SU-DHL-6 (cell line): Measurements from ENCODE around the gene CFAP97D2.

ENCODE experiments used
- H2AFZ ChIP-seq: fragments of 200-600 bp; sonication (generic); 2 replicates; pipeline ENCODE4 v1.6.1; 2014; ENCODE audit warnings: low read depth, mild to moderate bottlenecking, moderate library complexity, mixed read lengths, antibody characterized with exemption, low read length; ENCODE audit not compliant: severe bottlenecking
- H3F3A ChIP-seq: fragments of 200-600 bp; shearing (Covaris generic); 2 replicates; pipeline ENCODE4 v1.6.0; 2016; ENCODE audit warnings: antibody characterized with exemption, mild to moderate bottlenecking; ENCODE audit not compliant: insufficient read depth
- H3K27ac ChIP-seq: fragments of 200-600 bp; sonication (generic); 2 replicates; pipeline ENCODE4 v1.5.1; 2016; ENCODE audit warnings: low read depth, mild to moderate bottlenecking, low read length, moderate library complexity, mixed read lengths
- H3K27me3 ChIP-seq: fragments of 200-600 bp; sonication (generic), shearing (Covaris generic); 2 replicates; pipeline ENCODE4 v1.6.0; 2014; ENCODE audit warnings: mild to moderate bottlenecking, low read length
- H3K36me3 ChIP-seq: fragments of 200-600 bp; sonication (generic); 2 replicates; pipeline ENCODE4 v1.6.1; 2014; ENCODE audit warnings: mild to moderate bottlenecking, low read length, mixed read lengths
- H3K4me2 ChIP-seq: fragments of 300-600, 200-600 bp; shearing (Covaris generic), sonication (generic); 2 replicates; pipeline ENCODE4 v1.6.0; 2014; ENCODE audit warnings: low read length, low read depth, mild to moderate bottlenecking; ENCODE audit not compliant: poor library complexity, severe bottlenecking
- H3K4me3 ChIP-seq: fragments of 200-600 bp; sonication (generic); 2 replicates; pipeline ENCODE4 v1.5.1; 2014; ENCODE audit warnings: antibody characterized with exemption, low read length, mild to moderate bottlenecking, mixed read lengths; ENCODE audit not compliant: insufficient read depth, poor library complexity, severe bottlenecking
- H3K79me2 ChIP-seq: fragments of 200-600 bp; sonication (generic); 2 replicates; pipeline ENCODE4 v1.6.1; 2014; ENCODE audit warnings: mild to moderate bottlenecking, low read length, moderate library complexity; ENCODE audit not compliant: insufficient read depth
- H3K9ac ChIP-seq: fragments of 200-600 bp; sonication (generic); 2 replicates; pipeline ENCODE4 v1.7.0; 2014; ENCODE audit warnings: mild to moderate bottlenecking, low read length
- H3K9me2 ChIP-seq: fragments of 200-600 bp; sonication (generic); replicated peaks from 2 replicates; pipeline ENCODE4 v1.6.1; 2014; ENCODE audit warnings: low read length; ENCODE audit not compliant: insufficient read depth
- H3K9me3 ChIP-seq: fragments of 200-600 bp; sonication (generic); 2 replicates; pipeline ENCODE4 v1.6.1; 2014; ENCODE audit warnings: low read length, mixed read lengths; ENCODE audit not compliant: insufficient read depth
- H4K20me1 ChIP-seq: fragments of 200-600 bp; sonication (generic); 2 replicates; pipeline ENCODE4 v1.6.1; 2014; ENCODE audit warnings: low read depth, mild to moderate bottlenecking, antibody characterized with exemption, low read length, moderate library complexity, mixed read lengths
- CTCF ChIP-seq: fragments of 200-600 bp; sonication (generic); IDR thresholded peaks from one replicate; pipeline ENCODE4 v1.5.1; 2017; ENCODE audit warnings: antibody characterized with exemption, mild to moderate bottlenecking, low read length, moderate library complexity; ENCODE audit not compliant: insufficient read depth, poor library complexity, severe bottlenecking
- EZH2phosphoT487 ChIP-seq: fragments of 200-600 bp; sonication (generic), shearing (Covaris generic); conservative IDR thresholded peaks from 2 replicates; pipeline ENCODE4 v1.6.1; 2018; ENCODE audit warnings: mild to moderate bottlenecking, antibody characterized with exemption, low read length, moderate library complexity, mixed read lengths

Gene CFAP97D2

GRCh38 chr13:114161028-114161556 is 18.0 kb upstream of the CFAP97D2 start:
- Histone ChIP-seq H3K9me3 (no peaks in the 10 kb centered on the region), H3K36me3 (no peaks in the 10 kb centered on the region), H3F3A (no peaks in the 10 kb centered on the region), H3K79me2 (no peaks in the 10 kb centered on the region), H3K4me3 (no peak overlapping the region), H4K20me1 (no peaks in the 10 kb centered on the region), H3K9me2 (no peaks in the 10 kb centered on the region), H3K27ac (no peak overlapping the region), H3K27me3 (no peaks in the 10 kb centered on the region), H3K9ac (no peak overlapping the region), H2AFZ (no peak overlapping the region), H3K4me2 (no peak overlapping the region)
- TF ChIP-seq EZH2phosphoT487 (no peak), CTCF (no peak)

GRCh38 chr13:114161644-114162532 is 17.2 kb upstream of the CFAP97D2 start:
- H3K9me2 ChIP-seq = no peaks in the 10 kb centered on the region
- no peak for TF ChIP-seq EZH2phosphoT487
- no peak for TF ChIP-seq CTCF
- H3F3A ChIP-seq = no peaks in the 10 kb centered on the region
- H2AFZ ChIP-seq = no peak overlapping the region
- H3K9me3 ChIP-seq = no peaks in the 10 kb centered on the region
- H4K20me1 ChIP-seq = no peaks in the 10 kb centered on the region
- no peak overlapping the region for H3K9ac ChIP-seq
- no peaks in the 10 kb centered on the region for H3K27me3 ChIP-seq
- H3K4me2 ChIP-seq = no peak overlapping the region
- H3K4me3 ChIP-seq = no peak overlapping the region
- H3K27ac ChIP-seq = no peak overlapping the region
- H3K79me2 ChIP-seq = no peaks in the 10 kb centered on the region
- H3K36me3 ChIP-seq = no peaks in the 10 kb centered on the region

GRCh38 chr13:114162533-114162922 is 16.5 kb upstream of the CFAP97D2 start:
- H3K36me3 ChIP-seq = no peaks in the 10 kb centered on the region
- no peak overlapping the region for H2AFZ ChIP-seq
- H4K20me1 ChIP-seq = no peaks in the 10 kb centered on the region
- H3K27me3 ChIP-seq = no peaks in the 10 kb centered on the region
- no peak overlapping the region for H3K9ac ChIP-seq
- H3K79me2 ChIP-seq = no peaks in the 10 kb centered on the region
- H3K9me2 ChIP-seq = no peaks in the 10 kb centered on the region
- no peak overlapping the region for H3K4me3 ChIP-seq
- no peaks in the 10 kb centered on the region for H3K9me3 ChIP-seq
- TF ChIP-seq EZH2phosphoT487 (no peak), CTCF (no peak)
- no peak overlapping the region for H3K27ac ChIP-seq
- H3K4me2 ChIP-seq = no peak overlapping the region
- no peaks in the 10 kb centered on the region for H3F3A ChIP-seq
